Activated CD4-positive, alpha-beta T cell treated with anti-CD3 and anti-CD28 coated beads, Interleukin-2, amount 50 U/mL, for 24 hours (primary cell): ENCODE data around the gene ZBTB20.

Experiments
- DNase-seq, 2 donors: peaks; one replicate each; pipeline ENCODE4 v3.0.0-alpha.2; 2020; ENCODE audit warnings: low read depth in 1 of 2, low spot score in 1 of 2

ZBTB20 gene

DNA sequence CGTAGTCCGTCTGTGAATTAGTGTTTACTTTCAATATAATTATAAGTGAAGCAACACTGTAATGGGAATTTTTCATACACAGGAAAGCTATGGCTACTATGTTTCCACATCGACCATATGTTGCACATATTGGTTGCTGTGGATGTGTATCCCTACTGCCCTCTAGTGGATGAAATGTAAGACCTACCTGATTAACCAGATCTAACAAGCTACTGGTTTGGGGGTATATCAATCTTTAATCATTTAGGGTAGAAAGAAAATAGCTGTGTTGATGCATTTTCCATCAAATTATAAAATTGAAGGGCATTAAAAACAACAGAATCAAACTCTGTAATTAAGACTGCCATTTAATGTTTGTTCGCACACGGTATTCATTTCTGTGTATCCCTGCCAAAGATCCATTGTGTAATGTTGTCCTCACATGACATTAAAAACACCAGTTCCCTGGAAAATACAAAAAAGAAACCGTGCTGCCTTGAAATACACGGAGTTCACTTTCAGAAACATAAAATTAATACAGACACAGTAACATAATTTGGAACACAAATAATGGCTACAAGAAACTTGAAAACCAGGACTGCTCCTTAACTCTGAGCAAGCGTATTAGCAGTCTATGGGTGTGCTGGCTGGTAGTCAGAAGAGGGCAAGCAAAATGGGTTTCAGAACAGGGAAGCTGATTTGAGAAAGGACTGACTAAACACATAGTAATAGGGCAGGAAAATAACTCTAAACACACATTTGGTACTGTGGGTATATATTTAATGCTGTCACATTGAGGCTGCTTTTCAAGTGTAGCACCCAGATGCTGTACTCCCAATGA lies 728.2 kb downstream of the ZBTB20 start:
- DNase-seq: peak in 1 of 2 donors; percentile 17

- DNase-seq: no peak
Measured at GRCh38 chr3:114418107-114418506, 729.0 kb downstream of the ZBTB20 start.

DNA sequence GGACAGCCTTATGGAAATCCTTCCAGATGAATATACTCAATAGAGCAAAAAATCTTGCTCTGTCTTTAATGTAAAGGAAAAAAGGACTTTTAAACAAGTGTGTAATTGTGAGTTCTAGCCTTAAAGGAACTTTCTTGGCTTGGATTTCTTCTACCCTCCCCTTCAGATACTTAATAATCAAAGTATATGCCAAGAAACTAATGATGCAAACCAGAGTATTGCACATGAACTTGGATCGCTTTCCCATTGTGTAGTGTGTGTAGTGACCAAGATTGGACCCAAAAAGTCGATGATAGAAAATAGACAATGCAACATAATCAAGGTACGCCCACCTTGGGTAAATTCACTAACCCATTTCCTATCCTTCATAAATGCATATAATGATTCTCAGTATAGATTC lies 729.4 kb downstream of the ZBTB20 start:
- DNase-seq: no peak

DNA sequence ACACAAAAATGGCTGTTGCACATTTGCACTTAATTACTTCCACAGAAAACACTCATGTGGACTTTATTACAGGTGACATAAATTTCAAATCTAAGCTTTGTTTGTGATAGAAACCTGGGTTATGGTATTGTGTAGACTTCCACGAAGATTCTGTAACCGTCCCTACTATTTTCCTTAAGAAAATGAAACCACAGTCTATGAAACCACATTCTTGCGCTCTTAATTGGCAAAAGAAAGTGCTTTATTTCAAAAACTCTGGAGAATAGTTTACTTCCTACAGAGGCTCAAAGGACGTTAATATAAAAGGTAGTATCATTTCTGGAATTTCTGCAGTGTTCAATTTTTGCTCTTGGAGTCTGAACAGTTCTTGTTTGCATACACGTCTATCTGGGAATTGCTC lies 729.8 kb downstream of the ZBTB20 start:
- no peak for DNase-seq

GRCh38 chr3:114411811-114412803 lies 735.0 kb downstream of the ZBTB20 start:
- DNase-seq: peak in 1 of 2 donors; percentile 7

- no peak for DNase-seq
Measured at GRCh38 chr3:114411190-114411668, 735.9 kb downstream of the ZBTB20 start.

GRCh38 chr3:114408736-114409670 lies 738.1 kb downstream of the ZBTB20 start:
- no peak for DNase-seq

DNA sequence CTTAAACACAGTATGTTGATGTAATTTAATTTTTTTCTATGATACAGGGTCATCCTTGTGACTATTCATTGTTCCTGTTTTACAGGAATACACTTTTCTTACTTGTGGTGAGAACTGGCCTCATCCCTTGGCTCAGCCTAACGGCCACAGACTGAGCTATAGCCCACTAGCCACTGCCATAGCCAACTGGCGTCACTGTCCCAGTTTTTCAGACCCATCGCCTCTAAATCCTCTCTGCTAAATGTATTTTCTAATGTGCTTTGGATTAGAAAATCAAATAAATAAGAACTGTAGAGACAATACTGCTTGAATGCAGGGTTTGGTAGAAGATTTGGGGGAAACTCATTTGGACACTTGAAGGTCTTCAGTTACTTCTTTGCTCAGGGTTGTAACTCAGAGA lies 740.2 kb downstream of the ZBTB20 start:
- no peak for DNase-seq

DNA sequence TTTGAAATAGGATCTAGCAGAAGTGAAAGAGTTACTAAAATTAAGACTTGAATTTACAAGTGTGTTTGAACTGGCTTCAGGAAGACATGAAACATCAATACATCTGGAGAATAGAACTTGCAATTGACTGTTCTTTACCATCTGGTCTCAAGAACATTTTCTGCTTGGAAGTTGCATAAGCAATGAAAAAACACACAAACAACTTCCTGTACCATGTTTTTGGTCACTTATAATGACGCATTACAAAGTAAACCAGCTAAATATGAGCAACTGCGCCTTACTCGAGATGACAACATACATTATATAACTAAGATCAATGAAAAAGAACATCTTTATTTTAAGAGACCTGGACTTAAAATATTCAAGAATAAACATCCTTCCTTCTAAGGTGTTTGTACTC lies 740.8 kb downstream of the ZBTB20 start:
- no peak for DNase-seq

DNA sequence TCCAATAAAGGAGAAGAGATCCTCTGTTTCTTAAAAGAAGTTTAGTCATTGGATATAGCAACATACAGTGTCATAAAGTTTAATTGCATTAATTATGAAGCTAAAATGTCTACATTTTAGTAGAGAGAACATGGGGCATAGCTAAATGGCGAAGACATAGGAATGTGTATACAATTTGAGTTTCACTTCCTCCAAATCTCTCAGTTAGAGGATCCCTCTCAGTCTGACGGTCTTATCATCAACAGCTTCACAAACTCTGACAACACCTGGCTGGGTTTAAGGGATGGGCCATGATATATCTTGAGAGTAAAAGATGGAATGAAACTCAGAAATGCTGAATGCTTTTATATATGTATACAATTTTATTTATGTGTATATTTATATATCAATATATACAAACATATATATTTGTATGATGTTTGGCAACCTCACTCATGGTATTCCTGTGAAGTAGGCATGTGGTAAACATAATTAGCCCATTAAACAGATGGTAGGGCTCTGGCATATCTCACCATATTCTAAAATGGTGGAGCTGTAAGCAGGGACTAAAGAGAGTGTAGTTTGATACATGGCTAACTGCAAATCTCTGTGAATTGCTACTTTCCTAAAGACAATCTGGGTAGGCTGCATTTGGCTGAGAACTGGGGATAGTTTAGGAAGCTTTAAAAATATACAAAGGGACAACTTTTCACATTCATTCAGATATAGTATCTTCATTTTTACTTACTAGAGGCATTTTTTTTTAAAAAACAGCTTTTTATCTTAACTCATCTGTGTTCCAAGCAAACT lies 741.7 kb downstream of the ZBTB20 start:
- no peak for DNase-seq

- DNase-seq: no peak
Measured at GRCh38 chr3:114404590-114404989, 742.5 kb downstream of the ZBTB20 start.

DNA sequence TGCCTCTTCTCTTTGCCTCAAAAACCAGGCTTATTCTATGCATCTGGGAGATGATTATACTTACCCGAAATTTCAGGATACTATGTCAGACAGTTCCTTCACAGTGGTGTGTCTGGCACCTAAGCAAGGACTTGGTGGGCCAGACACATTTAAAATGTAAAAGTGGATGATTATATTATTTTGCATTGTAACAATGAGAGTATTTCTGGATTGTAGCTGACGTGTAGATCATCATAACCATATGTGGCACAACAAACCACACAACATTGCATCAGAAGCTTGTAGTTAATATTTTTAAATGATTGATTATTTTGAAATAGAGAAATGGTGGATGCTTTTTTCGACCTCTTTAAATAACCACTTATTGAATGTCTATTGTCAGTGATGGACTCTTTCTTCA lies 744.2 kb downstream of the ZBTB20 start:
- no peak for DNase-seq

GRCh38 chr3:114401346-114401745 lies 745.7 kb downstream of the ZBTB20 start:
- DNase-seq: no peak

DNA sequence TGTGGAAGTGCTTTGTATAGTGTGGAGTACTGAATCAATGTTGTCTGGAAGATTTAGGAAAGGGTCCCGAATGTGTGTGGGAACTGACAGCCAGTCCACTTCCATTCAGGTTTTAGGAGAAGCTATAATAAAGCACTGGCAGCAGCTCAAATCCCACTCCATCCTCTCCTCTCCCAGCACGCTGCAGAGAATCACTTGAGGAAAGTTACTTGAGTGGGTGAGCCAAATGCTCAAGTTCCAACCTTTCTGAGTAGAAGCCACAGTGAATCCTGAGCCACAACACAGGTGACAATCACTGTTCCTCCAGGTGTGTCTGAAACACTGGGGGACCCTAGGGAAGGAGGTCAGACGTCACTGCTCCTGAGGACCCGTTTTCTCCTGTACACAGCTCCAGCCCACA lies 746.7 kb downstream of the ZBTB20 start:
- DNase-seq: no peak

- no peak for DNase-seq
Measured at GRCh38 chr3:114394551-114394950, 752.5 kb downstream of the ZBTB20 start.

DNA sequence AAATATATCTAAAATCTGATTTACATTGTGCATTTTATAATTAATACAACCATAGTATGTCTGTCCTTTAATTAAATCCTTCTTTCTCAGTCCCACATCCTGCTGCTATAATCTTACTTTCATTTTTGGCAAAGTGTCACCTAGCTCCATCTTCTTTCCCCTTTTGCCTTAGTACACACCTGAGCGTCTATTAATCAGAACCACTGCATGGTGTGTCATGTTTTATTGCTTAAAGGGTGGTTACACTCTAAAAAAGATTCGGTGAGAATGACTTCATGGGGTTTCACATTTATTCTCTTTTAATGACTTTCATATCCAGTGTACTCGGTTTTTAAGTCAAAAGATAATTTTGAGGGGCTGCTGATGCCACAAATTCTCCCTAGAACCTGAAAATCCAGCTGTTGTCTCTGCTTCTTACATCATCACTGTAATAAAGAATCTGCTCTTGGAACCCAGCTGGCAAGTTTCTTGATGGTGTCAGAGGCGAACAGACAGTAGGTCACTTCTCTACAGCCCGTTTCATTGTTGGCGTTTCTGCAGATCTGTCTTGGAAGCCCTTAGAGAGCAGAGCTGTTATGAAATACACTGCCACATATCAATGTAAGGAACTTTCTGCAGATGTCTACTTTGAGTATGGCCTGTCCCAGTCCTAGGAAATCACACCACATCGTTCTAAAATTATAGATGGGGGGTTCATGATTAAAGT lies 753.6 kb downstream of the ZBTB20 start:
- no peak for DNase-seq

DNA sequence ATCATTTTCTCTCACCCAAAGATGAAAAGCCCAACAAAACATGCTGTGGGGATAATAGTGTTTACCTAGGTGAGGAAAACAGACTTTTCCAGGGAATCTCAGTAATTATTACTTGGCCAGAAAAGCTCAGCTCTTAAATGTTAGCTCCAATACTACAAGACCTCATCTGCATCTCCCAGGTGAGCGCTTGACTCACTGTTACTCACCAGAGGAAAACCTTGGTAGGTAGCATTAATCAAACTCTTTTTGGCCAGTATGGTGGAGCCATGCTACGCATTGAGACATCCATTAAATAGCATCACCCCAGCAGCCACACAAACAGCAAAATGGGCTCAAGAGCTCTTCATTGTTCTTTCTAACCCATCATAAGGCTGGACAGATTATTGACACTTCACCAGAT lies 754.3 kb downstream of the ZBTB20 start:
- DNase-seq: no peak

GRCh38 chr3:114389156-114389555 lies 757.9 kb downstream of the ZBTB20 start:
- no peak for DNase-seq

- DNase-seq: no peak
Measured at GRCh38 chr3:114384558-114384903, 762.6 kb downstream of the ZBTB20 start.
